Measurements from ENCODE around the gene SHOC2. TPM values are rescaled to one million over a fixed set of nuclear protein-coding genes. Genes with fewer than 3 reads are reported as not detected.

Gene SHOC2
- total and polyA plus RNA-seq, 2 of the 8 experiments (the other 6 are each of a cell fraction or from before 2014, with no cell fraction given) = 7.6 to 28.2 TPM

DNA sequence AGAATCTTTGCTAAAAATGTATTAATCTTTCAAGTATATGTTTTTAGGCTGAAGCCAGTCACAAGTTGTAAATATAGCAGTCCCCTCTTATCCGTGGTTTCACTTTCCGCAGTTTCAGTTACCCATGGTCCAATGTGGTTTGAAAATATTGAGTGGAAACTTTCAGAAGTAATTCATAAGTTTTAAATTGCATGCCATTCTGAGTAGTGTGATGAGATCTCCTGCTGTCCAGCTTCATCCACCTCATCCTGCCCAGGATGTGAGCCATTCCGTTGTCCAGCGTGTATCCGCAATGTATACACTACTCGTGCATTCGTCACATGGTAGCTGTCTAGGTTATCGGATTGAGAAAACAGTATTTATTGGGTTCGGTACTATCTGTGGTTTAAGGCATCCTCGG lies 35.5 kb upstream of the SHOC2 start:
- H2BK120ac ChIP-seq (replicated peaks; ENCODE audit: low read depth, low read length) = no peak overlapping the region
- FAIRE-seq (no peak), DNase-seq (ENCODE audit: low read depth in 1 of 2, low spot score in 2 of 2) (no peak)
- no peak overlapping the region for H3K56ac ChIP-seq (replicated peaks; ENCODE audit: insufficient read length, low read depth, low read length)
- no peak overlapping the region for H3K4ac ChIP-seq (replicated peaks; ENCODE audit: insufficient read length, low read depth, low read length)
- no peaks in the 10 kb centered on the region for H3K9me3 ChIP-seq (ENCODE audit: insufficient read depth in 2 of 2, low read depth in 1 of 2, low read length in 1 of 2)
- H3K79me2 ChIP-seq (ENCODE audit: control insufficient read depth in 1 of 2, insufficient read depth in 2 of 2, low read length in 2 of 2) = no peaks in the 10 kb centered on the region
- no peak overlapping the region for H2BK12ac ChIP-seq (ENCODE audit: low read depth, low read length)
- no peak overlapping the region for H3K23ac ChIP-seq (ENCODE audit: insufficient read length)
- no peak overlapping the region for H3K4me2 ChIP-seq (ENCODE audit: insufficient read depth in 1 of 2, low read depth in 2 of 2, low read length in 2 of 2)
- H3K14ac ChIP-seq (ENCODE audit: insufficient read length) = no peak overlapping the region
- H3K18ac ChIP-seq (ENCODE audit: extremely low read depth, low read length) = no peak overlapping the region
- no peak overlapping the region for H3K27ac ChIP-seq (ENCODE audit: low read depth, low read length)
- no peaks in the 10 kb centered on the region for H3K27me3 ChIP-seq (replicated peaks in 1 of 4; ENCODE audit: control insufficient read depth in 3 of 4, extremely low read depth in 1 of 4, insufficient read depth in 3 of 4, low read length in 3 of 4)
- no peak overlapping the region for H4K8ac ChIP-seq (ENCODE audit: extremely low read depth, insufficient read depth, low read length)
- no peak overlapping the region for H4K5ac ChIP-seq (ENCODE audit: insufficient read length, low read depth, low read length)
- peaks cover 0 to 2% of the 10 kb centered on the region in 2 experiments for H4K20me1 ChIP-seq (replicated peaks in 1 of 2; ENCODE audit: control insufficient read depth in 1 of 2, insufficient read depth in 2 of 2, low read length in 2 of 2)
- POLR2A ChIA-PET (ENCODE audit: partially characterized antibody) = interaction anchor here (0.6 to 1.2 kb wide), 2 partner anchors 17 to 51 kb away, joined by 3 read pairs; no protein-coding TSS in a partner anchor
- no peaks in the 10 kb centered on the region for H3K79me1 ChIP-seq (ENCODE audit: low read depth, low read length)
- H3K4me3 ChIP-seq (ENCODE audit: extremely low read depth in 1 of 4, insufficient read depth in 2 of 4, low read depth in 3 of 4, low read length in 4 of 4) = no peak overlapping the region
- no peaks in the 10 kb centered on the region for H3K23me2 ChIP-seq (ENCODE audit: low read depth, low read length)
- H2AK5ac ChIP-seq (ENCODE audit: low read depth, low read length) = no peak overlapping the region
- peaks cover 0 to 22% (median 3%) of the 10 kb centered on the region in 4 experiments; a peak in 2 of 8 replicates for H3K36me3 ChIP-seq (ENCODE audit: control insufficient read depth in 2 of 4, insufficient read depth in 4 of 4, low read length in 3 of 4)
- H2BK15ac ChIP-seq (ENCODE audit: low read length) = no peak overlapping the region
- no peaks in the 10 kb centered on the region for H3K4me1 ChIP-seq (replicated peaks in 1 of 4; ENCODE audit: control insufficient read depth in 3 of 4, insufficient read depth in 4 of 4, low read length in 3 of 4)
- WGBS, 2 experiments (ENCODE audit: extremely low coverage in 1 of 2, insufficient coverage in 1 of 2, insufficient read length in 1 of 2, insufficient replicate concordance in 2 of 2, low coverage in 1 of 2, low lambda C conversion rate in 2 of 2, missing lambda C conversion rate in 1 of 2) = 96% methylated on average over 10 of the region's 10 CpGs; no CpG with 5 or more reads in 1 of the 2 experiments
- no peak overlapping the region for H2BK20ac ChIP-seq (ENCODE audit: low read length)
- H2BK5ac ChIP-seq (ENCODE audit: low read depth, low read length) = no peak overlapping the region
- no peak overlapping the region for H3K9ac ChIP-seq (replicated peaks in 1 of 4; ENCODE audit: extremely low read depth in 1 of 4, low read depth in 3 of 4, low read length in 3 of 4)
- H2AFZ ChIP-seq (ENCODE audit: low read length) = no peak overlapping the region
- CTCF ChIA-PET (ENCODE audit: partially characterized antibody) = interaction anchor here (2.6 kb wide), 1 partner anchor 10 kb away, joined by 9 read pairs; no protein-coding TSS in a partner anchor
- H4K91ac ChIP-seq (replicated peaks; ENCODE audit: insufficient read length, low read length) = no peak overlapping the region
- TF ChIP-seq, protein P1, sequence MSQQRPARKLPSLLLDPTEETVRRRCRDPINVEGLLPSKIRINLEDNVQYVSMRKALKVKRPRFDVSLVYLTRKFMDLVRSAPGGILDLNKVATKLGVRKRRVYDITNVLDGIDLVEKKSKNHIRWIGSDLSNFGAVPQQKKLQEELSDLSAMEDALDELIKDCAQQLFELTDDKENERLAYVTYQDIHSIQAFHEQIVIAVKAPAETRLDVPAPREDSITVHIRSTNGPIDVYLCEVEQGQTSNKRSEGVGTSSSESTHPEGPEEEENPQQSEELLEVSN (IDR thresholded peaks at IDR 0.05) = no peak
- TF ChIP-seq SIX5 (IDR thresholded peaks at IDR 0.05; ENCODE audit: low read depth, low read length) (no peak), SP1 (IDR thresholded peaks at IDR 0.05; ENCODE audit: low read depth, low read length) (no peak), YY1 (IDR thresholded peaks at IDR 0.05; ENCODE audit: low read depth, low read length) (no peak), TCF12 (IDR thresholded peaks at IDR 0.05; ENCODE audit: low read depth, low read length) (no peak), TAF1 (IDR thresholded peaks at IDR 0.05; ENCODE audit: low read depth, low read length) (no peak), TEAD4 (IDR thresholded peaks at IDR 0.05; ENCODE audit: low read depth, low read length) (no peak), GTF2F1 (IDR thresholded peaks at IDR 0.05; ENCODE audit: borderline replicate concordance, low read depth, low read length) (no peak), KDM5A (IDR thresholded peaks at IDR 0.05; ENCODE audit: low read length) (no peak), CHD1 (IDR thresholded peaks at IDR 0.05; ENCODE audit: low read depth, low read length) (no peak), POU5F1 (IDR thresholded peaks at IDR 0.05; ENCODE audit: low read depth, low read length) (no peak), SAP30 (IDR thresholded peaks at IDR 0.05; ENCODE audit: insufficient read depth, insufficient replicate concordance, low read length) (no peak), RNF2 (IDR thresholded peaks at IDR 0.05; ENCODE audit: borderline replicate concordance, low read depth, low read length, missing control alignments, poor library complexity, severe bottlenecking) (no peak), PHF8 (conservative IDR thresholded peaks at IDR 0.05; ENCODE audit: low read depth, low read length) (no peak)

Data from H1 (cell line).